Esophagus squamous epithelium (tissue), 4 donors: ENCODE measurements around the gene SMIM32.

Experiments
- CTCF ChIP-seq, 6 experiments: fragments of 450-650 bp in 4 of 6; fragments of 200-600 bp in 2 of 6; sonication (generic) in 2 of 6; IDR thresholded peaks; one replicate each; pipeline ENCODE4 v1.5.1; 2016 to 2019; ENCODE audit warnings: antibody characterized with exemption in 6 of 6, mild to moderate bottlenecking in 4 of 6, moderate library complexity in 4 of 6
- POLR2A ChIP-seq, 4 donors: fragments of 450-650 bp; IDR thresholded peaks; one replicate each; pipeline ENCODE4 v1.6.1; 2017; ENCODE audit warnings: antibody characterized with exemption in 4 of 4, mild to moderate bottlenecking in 4 of 4, moderate library complexity in 3 of 4

- no peak for TF ChIP-seq CTCF (IDR thresholded peaks at IDR 0.05)
- TF ChIP-seq POLR2A (IDR thresholded peaks at IDR 0.05): no peak
Observed at GRCh38 chr5:136226401-136226800, 33.4 kb upstream of the SMIM32 start.
